WTC11 (cell line): ENCODE measurements around the gene TOMM6.

Experiments
- ZNF416 ChIP-seq: fragments of 250-450 bp; sonication (Bioruptor Pico); IDR thresholded peaks from 2 replicates; pipeline ENCODE4 v1.9.0; 2021; ENCODE audit warnings: mild to moderate bottlenecking, inconsistent platforms
- TF ChIP-seq, protein P1 (sequence below): sonication (generic); formaldehyde crosslinking; IDR thresholded peaks from 2 replicates; pipeline ENCODE4 v1.8.1; 2022; ENCODE audit warnings: low read depth, missing genetic modification reagents, borderline replicate concordance
- TF ChIP-seq, protein P2 (sequence below): sonication (generic); formaldehyde crosslinking; IDR thresholded peaks from 2 replicates; pipeline ENCODE4 v1.8.1; 2023; ENCODE audit warnings: mild to moderate bottlenecking, missing genetic modification reagents, borderline replicate concordance

DNA sequence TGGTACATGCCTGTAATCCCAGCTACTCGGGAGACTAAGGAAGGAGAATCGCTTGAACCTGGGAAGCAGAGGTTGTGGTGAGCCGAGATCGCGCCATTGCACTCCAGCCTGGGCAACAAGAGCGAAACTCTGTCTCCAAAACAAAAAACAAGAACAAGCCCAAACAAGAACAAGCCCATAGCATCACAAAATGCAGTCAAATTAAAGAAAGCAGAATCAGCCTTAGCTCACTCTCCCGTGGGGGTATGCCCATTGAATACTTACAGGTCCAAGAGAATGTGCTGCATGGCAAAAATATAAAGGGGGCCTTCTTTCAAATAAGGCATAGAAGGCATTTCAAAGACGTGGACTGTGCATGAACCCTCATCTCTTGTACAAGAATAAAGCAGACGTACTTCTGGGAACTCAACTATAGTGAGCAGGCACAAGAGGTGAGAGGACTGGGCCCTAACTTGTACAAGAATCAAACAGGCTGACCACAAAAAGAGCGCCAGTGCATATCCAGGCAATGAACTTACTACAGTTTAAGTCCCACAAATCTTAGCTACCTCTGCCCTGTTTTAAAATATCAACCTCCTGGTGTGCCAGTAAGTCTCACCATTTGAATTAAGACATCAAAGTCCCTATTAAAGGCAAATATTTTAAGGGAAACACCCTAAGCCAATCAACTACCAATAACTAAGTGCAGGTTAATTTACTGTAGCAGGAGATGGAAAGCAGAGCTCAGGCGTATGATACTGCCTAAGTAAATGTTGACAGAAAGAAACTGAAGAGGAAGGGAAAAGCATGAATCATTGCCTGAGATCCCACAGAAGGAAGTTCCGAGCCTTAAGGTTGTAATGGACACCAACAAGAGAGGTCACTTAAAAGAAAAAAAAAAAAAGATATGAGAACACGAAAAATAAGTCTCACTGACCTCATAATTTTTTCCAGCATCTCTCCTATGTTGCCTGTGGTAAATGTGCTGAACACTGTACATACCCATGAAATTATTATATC is 37.4 kb downstream of the TOMM6 start:
- TF ChIP-seq, protein P1, sequence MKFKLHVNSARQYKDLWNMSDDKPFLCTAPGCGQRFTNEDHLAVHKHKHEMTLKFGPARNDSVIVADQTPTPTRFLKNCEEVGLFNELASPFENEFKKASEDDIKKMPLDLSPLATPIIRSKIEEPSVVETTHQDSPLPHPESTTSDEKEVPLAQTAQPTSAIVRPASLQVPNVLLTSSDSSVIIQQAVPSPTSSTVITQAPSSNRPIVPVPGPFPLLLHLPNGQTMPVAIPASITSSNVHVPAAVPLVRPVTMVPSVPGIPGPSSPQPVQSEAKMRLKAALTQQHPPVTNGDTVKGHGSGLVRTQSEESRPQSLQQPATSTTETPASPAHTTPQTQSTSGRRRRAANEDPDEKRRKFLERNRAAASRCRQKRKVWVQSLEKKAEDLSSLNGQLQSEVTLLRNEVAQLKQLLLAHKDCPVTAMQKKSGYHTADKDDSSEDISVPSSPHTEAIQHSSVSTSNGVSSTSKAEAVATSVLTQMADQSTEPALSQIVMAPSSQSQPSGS = no peak
- no peak for TF ChIP-seq ZNF416 (CRISPR knock-in tag)
- TF ChIP-seq, protein P2, sequence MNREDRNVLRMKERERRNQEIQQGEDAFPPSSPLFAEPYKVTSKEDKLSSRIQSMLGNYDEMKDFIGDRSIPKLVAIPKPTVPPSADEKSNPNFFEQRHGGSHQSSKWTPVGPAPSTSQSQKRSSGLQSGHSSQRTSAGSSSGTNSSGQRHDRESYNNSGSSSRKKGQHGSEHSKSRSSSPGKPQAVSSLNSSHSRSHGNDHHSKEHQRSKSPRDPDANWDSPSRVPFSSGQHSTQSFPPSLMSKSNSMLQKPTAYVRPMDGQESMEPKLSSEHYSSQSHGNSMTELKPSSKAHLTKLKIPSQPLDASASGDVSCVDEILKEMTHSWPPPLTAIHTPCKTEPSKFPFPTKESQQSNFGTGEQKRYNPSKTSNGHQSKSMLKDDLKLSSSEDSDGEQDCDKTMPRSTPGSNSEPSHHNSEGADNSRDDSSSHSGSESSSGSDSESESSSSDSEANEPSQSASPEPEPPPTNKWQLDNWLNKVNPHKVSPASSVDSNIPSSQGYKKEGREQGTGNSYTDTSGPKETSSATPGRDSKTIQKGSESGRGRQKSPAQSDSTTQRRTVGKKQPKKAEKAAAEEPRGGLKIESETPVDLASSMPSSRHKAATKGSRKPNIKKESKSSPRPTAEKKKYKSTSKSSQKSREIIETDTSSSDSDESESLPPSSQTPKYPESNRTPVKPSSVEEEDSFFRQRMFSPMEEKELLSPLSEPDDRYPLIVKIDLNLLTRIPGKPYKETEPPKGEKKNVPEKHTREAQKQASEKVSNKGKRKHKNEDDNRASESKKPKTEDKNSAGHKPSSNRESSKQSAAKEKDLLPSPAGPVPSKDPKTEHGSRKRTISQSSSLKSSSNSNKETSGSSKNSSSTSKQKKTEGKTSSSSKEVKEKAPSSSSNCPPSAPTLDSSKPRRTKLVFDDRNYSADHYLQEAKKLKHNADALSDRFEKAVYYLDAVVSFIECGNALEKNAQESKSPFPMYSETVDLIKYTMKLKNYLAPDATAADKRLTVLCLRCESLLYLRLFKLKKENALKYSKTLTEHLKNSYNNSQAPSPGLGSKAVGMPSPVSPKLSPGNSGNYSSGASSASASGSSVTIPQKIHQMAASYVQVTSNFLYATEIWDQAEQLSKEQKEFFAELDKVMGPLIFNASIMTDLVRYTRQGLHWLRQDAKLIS (CRISPR knock-in tag) = no peak
